ENCODE results near the gene CRYAA. TPM values are rescaled to one million over a fixed set of nuclear protein-coding genes. Genes with fewer than 3 reads are reported as not detected.

Gene CRYAA
- total RNA-seq, 2 donors from 2014 or later = not detected

DNA sequence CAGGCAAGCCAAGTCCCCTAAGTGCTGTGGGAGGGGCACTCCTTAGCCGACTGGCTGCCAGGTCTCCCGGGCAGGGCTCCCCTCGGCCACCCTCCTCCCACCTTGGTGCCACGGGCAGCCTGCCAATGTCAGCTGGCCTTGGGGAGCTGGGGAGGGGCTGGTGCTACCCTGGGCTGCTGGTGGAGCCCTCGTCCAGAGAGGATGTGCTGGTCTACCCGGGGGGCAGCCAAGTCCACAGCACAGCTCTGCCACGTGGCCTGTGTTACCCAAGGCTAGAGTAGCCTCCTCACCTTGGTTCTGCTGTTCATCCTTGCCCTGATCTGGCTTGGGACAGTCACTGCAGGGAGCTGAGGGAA lies 42.9 kb downstream of the CRYAA start:
- Histone ChIP-seq H3K4me3 (no peak overlapping the region), H3K27me3 (no peaks in the 10 kb centered on the region), H3K9me3 (no peaks in the 10 kb centered on the region), H3K4me1 (no peaks in the 10 kb centered on the region), H3K27ac (no peak overlapping the region), H3K9ac (ENCODE audit: low read depth in 2 of 2, low read length in 2 of 2) (peak overlapping the region; percentile 7 to 54), H3K36me3 (no peaks in the 10 kb centered on the region)
- intact Hi-C loops (cut with DNase I) = no loop called here
- TF ChIP-seq, protein P1, sequence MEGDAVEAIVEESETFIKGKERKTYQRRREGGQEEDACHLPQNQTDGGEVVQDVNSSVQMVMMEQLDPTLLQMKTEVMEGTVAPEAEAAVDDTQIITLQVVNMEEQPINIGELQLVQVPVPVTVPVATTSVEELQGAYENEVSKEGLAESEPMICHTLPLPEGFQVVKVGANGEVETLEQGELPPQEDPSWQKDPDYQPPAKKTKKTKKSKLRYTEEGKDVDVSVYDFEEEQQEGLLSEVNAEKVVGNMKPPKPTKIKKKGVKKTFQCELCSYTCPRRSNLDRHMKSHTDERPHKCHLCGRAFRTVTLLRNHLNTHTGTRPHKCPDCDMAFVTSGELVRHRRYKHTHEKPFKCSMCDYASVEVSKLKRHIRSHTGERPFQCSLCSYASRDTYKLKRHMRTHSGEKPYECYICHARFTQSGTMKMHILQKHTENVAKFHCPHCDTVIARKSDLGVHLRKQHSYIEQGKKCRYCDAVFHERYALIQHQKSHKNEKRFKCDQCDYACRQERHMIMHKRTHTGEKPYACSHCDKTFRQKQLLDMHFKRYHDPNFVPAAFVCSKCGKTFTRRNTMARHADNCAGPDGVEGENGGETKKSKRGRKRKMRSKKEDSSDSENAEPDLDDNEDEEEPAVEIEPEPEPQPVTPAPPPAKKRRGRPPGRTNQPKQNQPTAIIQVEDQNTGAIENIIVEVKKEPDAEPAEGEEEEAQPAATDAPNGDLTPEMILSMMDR (IDR thresholded peaks at IDR 0.05) = no peak
- DNase-seq = peak; percentile 20

Other genes with a start within 250 kb of the CRYAA start
- not detected for gene ERVH48-1, start 243.4 kb upstream of the CRYAA start, total RNA-seq
- gene PKNOX1, start 194.4 kb upstream of the CRYAA start, total RNA-seq = 10 to 100 TPM; 15.4 to 16.6 TPM
- 10 to 100 TPM in 1 of 2 donors, 1 to 10 TPM in 1; 2.7 to 14.7 TPM for gene CBS, start 93.2 kb upstream of the CRYAA start, total RNA-seq
- 10 to 100 TPM; 18.1 to 20.5 TPM for gene U2AF1, start 61.4 kb upstream of the CRYAA start, total RNA-seq

Measured in colonic mucosa (tissue), 4 donors.